K562 (cell line): ENCODE data around the gene GEMIN7. TPM values are rescaled to one million over a fixed set of nuclear protein-coding genes. Genes with fewer than 3 reads are reported as not detected.
A peak's percentile ranks its signal among the peaks of the same experiment; 100 is the strongest.

Experiments used
- AFF4 ChIP-seq: sonication (generic); formaldehyde crosslinking; IDR thresholded peaks from 2 replicates; pipeline ENCODE4 v1.8.0; 2023; ENCODE audit warnings: mild to moderate bottlenecking, missing genetic modification reagents
- CGGBP1 ChIP-seq: fragments of 250-450 bp; sonication (Bioruptor Pico); IDR thresholded peaks from 2 replicates; pipeline ENCODE4 v1.9.0; 2021; ENCODE audit warnings: mild to moderate bottlenecking
- CHD1 ChIP-seq: fragments of 200-600 bp; sonication (generic); IDR thresholded peaks from one replicate; pipeline ENCODE4 v1.6.1; 2012; ENCODE audit warnings: mild to moderate bottlenecking, moderate library complexity, low read length, inconsistent platforms
- ELF4 ChIP-seq: fragments of 450-650 bp; formaldehyde crosslinking; IDR thresholded peaks from 2 replicates; pipeline ENCODE4 v1.4.0; 2022; ENCODE audit warnings: missing genetic modification characterization
- LCOR ChIP-seq: sonication (generic); formaldehyde crosslinking; IDR thresholded peaks from 2 replicates; pipeline ENCODE4 v1.8.0; 2022; ENCODE audit warnings: mild to moderate bottlenecking, missing genetic modification reagents
- MXI1 ChIP-seq: IDR thresholded peaks from 2 replicates; pipeline ENCODE4 v1.6.1; 2011; ENCODE audit warnings: low read depth, mild to moderate bottlenecking, improper control_type of control experiment, low read length
- NCOR1 ChIP-seq: fragments of 450-650 bp; IDR thresholded peaks from 2 replicates; pipeline ENCODE4 v1.6.1; 2016; ENCODE audit warnings: mild to moderate bottlenecking, moderate library complexity
- SETDB1 ChIP-seq: IDR thresholded peaks from one replicate; pipeline ENCODE4 v1.6.1; 2012; ENCODE audit warnings: low read length, control low read depth, inconsistent platforms
- ZFPM2 ChIP-seq: fragments of 250-450 bp; sonication (Bioruptor Pico); IDR thresholded peaks from 2 replicates; pipeline ENCODE4 v1.5.1; 2022; ENCODE audit warnings: mild to moderate bottlenecking
- ZNF134 ChIP-seq: fragments of 250-450 bp; sonication (Bioruptor Pico); conservative IDR thresholded peaks from 2 replicates; pipeline ENCODE4 v1.4.0; 2020
- polyA plus RNA-seq, 8 experiments: library from polyadenylated mRNA; depleted of rRNA in 4 of 8; stranded (reverse) in 5 of 8; unstranded in 3 of 8; fragments of >200 nt; fragmentation: Nextera tagmentation in 2 of 8; fragmentation: Illumina TruSeq in 1 of 8; extraction: Ambion mirVana in 2 of 8; extraction: Trizol in 1 of 8; gene quantifications; 2 replicates each; pipeline versions ENCODE4 v1.2.1 to v1.2.3, GENCODE V29; 2011 to 2014; ENCODE audit warnings: inconsistent platforms in 1 of 8, missing spikeins in 1 of 8
- total RNA-seq, 7 experiments: library from RNA; depleted of rRNA in 6 of 7; stranded (reverse); fragments of >200 nt in 6 of 7; fragmentation: Illumina TruSeq in 2 of 7; extraction: Trizol in 2 of 7; gene quantifications; 2 replicates each; pipeline versions ENCODE4 v1.2.1 to v1.2.3, GENCODE V29; 2011 to 2021; ENCODE audit warnings: low replicate concordance in 1 of 7
- TF ChIP-seq, protein P1 (sequence below), 2 experiments: fragments of 450-650 bp; conservative IDR thresholded peaks; 2 replicates each; pipeline ENCODE4 v1.6.1; 2017; ENCODE audit warnings: mild to moderate bottlenecking in 2 of 2, moderate library complexity in 2 of 2
- TF ChIP-seq, protein P2 (sequence below): fragments of 450-650 bp; IDR thresholded peaks from 2 replicates; pipeline ENCODE4 v1.6.1; 2016; ENCODE audit warnings: mild to moderate bottlenecking
- TF ChIP-seq, protein P3 (sequence below), 2 experiments: fragments of 200-800 bp in 1 of 2; sonication (Bioruptor generic) in 1 of 2; sonication (generic) in 1 of 2; formaldehyde crosslinking in 1 of 2; IDR thresholded peaks in 1 of 2; conservative IDR thresholded peaks in 1 of 2; 2 replicates each; pipeline versions ENCODE4 v1.5.0 to v1.6.1; 2016 to 2020; ENCODE audit warnings: missing compliant biosample characterization in 1 of 2, missing genetic modification characterization in 1 of 2, missing genetic modification reagents in 1 of 2
- TF ChIP-seq, protein P4 (sequence below): fragments of 450-650 bp; conservative IDR thresholded peaks from 2 replicates; pipeline ENCODE4 v1.6.1; 2016; ENCODE audit warnings: missing genetic modification characterization, low read depth, mild to moderate bottlenecking, missing compliant biosample characterization, moderate library complexity

The GEMIN7 gene
- total and polyA plus RNA-seq, 9 of the 15 experiments (the other 6 are each of a cell fraction or from before 2014, with no cell fraction given): 23.1 to 124 (median 54.9) TPM

- TF ChIP-seq AFF4 (CRISPR knock-in tag): 0 out of 2 replicates have a peak, but pooled peaks have one; percentile 59
- 0 out of 2 replicates have a peak, but pooled peaks have one; percentile 37 for TF ChIP-seq MXI1
- TF ChIP-seq, protein P1, sequence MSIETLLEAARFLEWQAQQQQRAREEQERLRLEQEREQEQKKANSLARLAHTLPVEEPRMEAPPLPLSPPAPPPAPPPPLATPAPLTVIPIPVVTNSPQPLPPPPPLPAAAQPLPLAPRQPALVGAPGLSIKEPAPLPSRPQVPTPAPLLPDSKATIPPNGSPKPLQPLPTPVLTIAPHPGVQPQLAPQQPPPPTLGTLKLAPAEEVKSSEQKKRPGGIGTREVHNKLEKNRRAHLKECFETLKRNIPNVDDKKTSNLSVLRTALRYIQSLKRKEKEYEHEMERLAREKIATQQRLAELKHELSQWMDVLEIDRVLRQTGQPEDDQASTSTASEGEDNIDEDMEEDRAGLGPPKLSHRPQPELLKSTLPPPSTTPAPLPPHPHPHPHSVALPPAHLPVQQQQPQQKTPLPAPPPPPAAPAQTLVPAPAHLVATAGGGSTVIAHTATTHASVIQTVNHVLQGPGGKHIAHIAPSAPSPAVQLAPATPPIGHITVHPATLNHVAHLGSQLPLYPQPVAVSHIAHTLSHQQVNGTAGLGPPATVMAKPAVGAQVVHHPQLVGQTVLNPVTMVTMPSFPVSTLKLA (conservative IDR thresholded peaks at IDR 0.05): peak; percentile 94 to 98
- no peak for TF ChIP-seq ELF4 (CRISPR knock-in tag)
- TF ChIP-seq, protein P2, sequence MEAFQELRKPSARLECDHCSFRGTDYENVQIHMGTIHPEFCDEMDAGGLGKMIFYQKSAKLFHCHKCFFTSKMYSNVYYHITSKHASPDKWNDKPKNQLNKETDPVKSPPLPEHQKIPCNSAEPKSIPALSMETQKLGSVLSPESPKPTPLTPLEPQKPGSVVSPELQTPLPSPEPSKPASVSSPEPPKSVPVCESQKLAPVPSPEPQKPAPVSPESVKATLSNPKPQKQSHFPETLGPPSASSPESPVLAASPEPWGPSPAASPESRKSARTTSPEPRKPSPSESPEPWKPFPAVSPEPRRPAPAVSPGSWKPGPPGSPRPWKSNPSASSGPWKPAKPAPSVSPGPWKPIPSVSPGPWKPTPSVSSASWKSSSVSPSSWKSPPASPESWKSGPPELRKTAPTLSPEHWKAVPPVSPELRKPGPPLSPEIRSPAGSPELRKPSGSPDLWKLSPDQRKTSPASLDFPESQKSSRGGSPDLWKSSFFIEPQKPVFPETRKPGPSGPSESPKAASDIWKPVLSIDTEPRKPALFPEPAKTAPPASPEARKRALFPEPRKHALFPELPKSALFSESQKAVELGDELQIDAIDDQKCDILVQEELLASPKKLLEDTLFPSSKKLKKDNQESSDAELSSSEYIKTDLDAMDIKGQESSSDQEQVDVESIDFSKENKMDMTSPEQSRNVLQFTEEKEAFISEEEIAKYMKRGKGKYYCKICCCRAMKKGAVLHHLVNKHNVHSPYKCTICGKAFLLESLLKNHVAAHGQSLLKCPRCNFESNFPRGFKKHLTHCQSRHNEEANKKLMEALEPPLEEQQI: no peak
- TF ChIP-seq, protein P3, sequence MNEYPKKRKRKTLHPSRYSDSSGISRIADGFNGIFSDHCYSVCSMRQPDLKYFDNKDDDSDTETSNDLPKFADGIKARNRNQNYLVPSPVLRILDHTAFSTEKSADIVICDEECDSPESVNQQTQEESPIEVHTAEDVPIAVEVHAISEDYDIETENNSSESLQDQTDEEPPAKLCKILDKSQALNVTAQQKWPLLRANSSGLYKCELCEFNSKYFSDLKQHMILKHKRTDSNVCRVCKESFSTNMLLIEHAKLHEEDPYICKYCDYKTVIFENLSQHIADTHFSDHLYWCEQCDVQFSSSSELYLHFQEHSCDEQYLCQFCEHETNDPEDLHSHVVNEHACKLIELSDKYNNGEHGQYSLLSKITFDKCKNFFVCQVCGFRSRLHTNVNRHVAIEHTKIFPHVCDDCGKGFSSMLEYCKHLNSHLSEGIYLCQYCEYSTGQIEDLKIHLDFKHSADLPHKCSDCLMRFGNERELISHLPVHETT (CRISPR knock-in tag; conservative IDR thresholded peaks at IDR 0.05 in 1 of 2, IDR thresholded peaks at IDR 0.05 in 1 of 2): peak in 1 of 2 experiments; percentile 100; a peak in 2 of 4 replicates
- peak; percentile 57; the same call in 1 of the 2 replicates for TF ChIP-seq NCOR1
- peak; percentile 76; the same call in 1 of the 2 replicates for TF ChIP-seq CGGBP1 (CRISPR knock-in tag)
- TF ChIP-seq, protein P4, sequence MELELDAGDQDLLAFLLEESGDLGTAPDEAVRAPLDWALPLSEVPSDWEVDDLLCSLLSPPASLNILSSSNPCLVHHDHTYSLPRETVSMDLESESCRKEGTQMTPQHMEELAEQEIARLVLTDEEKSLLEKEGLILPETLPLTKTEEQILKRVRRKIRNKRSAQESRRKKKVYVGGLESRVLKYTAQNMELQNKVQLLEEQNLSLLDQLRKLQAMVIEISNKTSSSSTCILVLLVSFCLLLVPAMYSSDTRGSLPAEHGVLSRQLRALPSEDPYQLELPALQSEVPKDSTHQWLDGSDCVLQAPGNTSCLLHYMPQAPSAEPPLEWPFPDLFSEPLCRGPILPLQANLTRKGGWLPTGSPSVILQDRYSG (tag): 0 out of 2 replicates have a peak, but pooled peaks have one; percentile 50
- TF ChIP-seq SETDB1: no peak
- peak; percentile 84; the same call in 1 of the 2 replicates for TF ChIP-seq LCOR
- TF ChIP-seq ZNF134 (CRISPR knock-in tag): 0 out of 2 replicates have a peak, but pooled peaks have one; percentile 26
- 0 out of 2 replicates have a peak, but pooled peaks have one; percentile 47 for TF ChIP-seq ZFPM2 (CRISPR knock-in tag)
- peak; percentile 94 for TF ChIP-seq CHD1
Measured at GRCh38 chr19:45092747-45093678, 14.0 kb downstream of the GEMIN7 start, which contains the start of gene PPP1R37 (continued).
